Cerebellar cortex (tissue), 1 donor: ENCODE data around the gene CYB5A.

ENCODE experiments used
- DNase-seq: peaks from one replicate; pipeline ENCODE4 v3.0.0-alpha.2; 2015; ENCODE audit warnings: low spot score

CYB5A gene

DNA sequence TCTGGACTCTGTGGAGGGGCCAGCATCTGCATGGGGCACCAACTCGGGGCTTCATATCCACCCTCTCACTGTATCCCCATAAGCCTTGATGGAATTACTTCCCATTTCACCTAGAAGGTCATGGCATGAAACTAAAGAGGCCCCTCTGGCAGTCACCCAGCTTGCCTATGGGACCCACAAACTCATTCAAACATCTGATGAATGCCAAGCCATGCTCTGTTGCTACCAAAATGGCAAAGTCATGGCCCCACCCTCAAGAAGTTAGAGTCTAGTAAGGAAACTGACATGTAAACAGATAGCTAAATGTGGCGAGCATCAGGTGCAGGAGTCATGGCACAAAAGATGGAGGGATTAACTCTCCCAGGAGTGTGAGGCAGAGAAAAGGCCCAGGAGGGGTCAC is 14.5 kb downstream of the CYB5A start:
- no peak for DNase-seq

DNA sequence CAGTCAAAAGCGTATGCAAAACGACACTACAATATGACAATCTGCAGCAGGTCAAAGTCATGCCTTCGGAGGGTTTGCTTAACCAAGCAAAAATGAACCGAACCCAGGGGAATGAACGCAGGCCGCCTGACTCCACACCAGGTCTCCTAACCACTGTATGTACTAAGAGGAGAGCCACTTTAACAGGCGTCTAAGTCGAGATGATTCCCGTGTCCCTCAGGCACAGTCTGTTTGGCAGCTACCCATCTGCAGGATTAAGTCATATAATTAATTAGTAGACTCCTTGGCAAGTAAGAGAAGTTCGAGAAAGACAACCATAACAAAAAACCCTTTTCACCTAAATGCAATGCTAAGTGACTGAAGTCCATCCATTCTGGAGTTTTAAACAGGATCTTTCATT is 15.2 kb downstream of the CYB5A start:
- DNase-seq, result peak; percentile 52

DNA sequence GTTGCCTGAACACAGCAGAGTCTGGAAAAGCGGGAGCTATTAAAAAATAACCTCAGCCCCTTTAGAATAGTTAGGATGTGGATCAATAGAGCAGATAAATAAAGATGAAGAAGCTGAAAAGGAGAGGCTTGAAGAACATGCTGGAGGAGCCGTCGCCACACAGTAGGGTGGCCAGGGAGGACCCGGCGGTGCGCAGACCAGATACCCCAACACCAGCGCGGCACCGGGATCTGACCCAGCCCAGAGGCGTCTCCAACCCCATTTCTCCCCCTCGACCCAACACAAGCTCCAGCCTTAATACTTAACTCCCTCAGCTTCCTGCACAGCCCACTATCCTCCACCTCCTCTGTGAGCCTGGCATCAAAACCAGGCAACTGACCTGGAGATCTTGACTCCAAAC is 16.0 kb downstream of the CYB5A start:
- no peak for DNase-seq

DNA sequence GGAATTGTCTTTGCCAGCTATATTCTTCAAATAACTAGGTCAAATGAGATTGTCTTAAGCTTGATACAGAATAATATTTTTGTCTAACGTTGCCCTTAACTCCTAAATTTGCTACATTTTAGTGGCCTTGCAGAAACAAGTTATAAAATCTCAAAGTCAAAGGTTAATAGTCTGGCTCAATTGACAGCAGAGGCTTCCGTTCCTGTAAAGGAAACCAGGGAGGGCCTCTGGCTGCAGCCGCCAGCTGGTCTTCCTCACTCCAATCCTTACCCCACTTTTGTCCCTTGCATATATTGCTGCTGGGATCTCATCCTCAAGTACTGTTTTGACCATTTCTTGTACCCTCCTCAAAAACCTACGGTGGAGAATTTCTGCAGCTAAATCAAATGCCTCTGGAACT is 17.1 kb downstream of the CYB5A start:
- DNase-seq, result no peak

GRCh38 chr18:74273394-74273793 is 18.4 kb downstream of the CYB5A start:
- DNase-seq, result peak; percentile 55

- DNase-seq, result no peak
These were observed 20.1 kb downstream of the CYB5A start for GRCh38 chr18:74271635-74272034.

GRCh38 chr18:74268933-74269620 is 22.7 kb downstream of the CYB5A start:
- DNase-seq, result peak; percentile 29

DNA sequence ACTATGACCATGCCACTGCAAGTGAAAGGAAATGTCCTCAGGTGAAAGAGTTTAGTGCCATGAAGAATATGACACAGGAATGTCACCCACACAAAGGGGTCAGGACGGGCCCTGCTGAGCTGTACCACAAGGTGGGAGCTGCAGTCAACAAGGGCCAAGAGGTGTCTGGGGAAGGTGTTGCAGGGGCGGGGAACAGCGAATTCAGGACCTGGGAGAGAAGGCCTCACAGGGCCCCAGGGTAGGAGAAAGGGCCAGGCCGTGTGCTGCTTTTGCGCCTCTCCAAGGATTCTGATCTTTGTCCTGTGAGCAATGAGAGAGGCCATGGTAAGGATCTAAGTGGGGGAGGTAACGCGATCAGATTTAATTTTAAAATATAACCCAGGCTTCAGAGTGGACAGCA is 23.6 kb downstream of the CYB5A start:
- DNase-seq, result no peak

GRCh38 chr18:74266161-74266560 is 25.6 kb downstream of the CYB5A start:
- no peak for DNase-seq

DNA sequence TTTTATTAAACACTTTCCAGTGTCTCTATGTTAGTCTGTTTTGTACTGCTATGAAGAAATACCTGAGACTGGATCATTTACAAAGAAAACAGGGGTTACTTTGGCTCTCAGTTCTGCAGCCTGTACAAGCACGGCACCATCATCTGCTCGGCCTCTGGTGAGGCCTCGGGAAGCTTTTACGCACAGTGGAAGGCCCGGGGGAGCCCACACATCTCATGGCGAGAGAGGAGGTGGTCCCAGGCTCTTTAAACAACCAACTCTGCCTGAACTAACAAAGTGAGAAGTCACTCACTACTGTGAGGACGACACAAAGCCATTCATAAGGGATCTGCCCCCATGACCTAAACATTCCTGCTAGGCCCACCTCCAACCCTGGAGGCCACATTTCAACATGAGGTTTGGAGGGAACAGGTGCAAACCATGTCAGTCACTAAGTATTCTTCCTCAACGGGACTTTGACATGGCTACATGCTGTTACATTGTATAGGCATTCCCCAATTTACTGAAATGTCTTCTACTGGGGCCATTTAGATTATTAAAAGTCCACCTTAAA is 26.1 kb downstream of the CYB5A start:
- DNase-seq, result no peak

GRCh38 chr18:74264303-74265020 is 27.3 kb downstream of the CYB5A start:
- DNase-seq, result no peak

GRCh38 chr18:74261053-74261713 is 30.6 kb downstream of the CYB5A start:
- DNase-seq, result no peak

DNA sequence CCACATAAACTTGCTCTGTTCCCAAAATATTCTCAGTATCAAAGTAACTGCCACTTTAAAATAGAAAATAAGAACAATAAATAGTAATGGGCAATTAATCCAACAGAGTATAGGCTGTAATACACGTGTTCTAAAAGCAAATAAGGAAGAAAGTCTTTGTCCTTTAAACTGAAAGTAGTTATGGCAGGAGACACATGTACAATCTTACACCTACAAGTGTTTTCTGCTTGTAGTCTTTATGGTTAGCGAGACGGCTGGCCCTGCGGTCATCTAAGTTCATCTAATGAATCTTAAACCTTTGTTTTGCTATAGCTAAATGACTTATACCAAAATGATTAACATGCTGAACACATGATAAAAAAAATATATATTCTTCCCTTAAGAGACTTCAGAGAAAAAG is 32.4 kb downstream of the CYB5A start:
- DNase-seq, result no peak

- no peak for DNase-seq
These were observed 34.7 kb downstream of the CYB5A start for GRCh38 chr18:74257083-74257482.

GRCh38 chr18:74256190-74256589 is 35.6 kb downstream of the CYB5A start:
- peak; percentile 47 for DNase-seq

DNA sequence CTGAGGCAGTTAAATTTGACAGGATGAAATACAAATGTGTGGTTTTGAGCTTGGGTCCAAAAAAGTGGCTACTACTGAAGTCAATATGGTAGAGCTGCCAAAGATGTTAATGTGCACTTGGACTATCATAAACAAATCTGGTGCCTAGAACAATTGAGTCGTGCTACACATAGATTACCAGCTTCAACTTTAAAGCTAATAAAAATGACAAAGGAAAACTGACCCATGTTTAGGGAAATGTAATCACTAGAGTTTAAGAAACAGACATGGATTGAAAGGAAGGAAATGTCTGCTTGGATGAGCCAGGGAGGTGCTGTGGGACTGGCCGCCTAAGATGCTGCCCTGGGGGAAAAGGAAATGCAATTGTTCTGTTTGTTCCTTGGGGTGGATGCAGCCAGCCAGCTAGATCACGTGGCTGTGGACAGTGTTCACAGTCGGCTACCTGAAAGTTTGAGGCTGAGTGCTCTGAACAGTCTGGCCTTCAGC is 36.6 kb downstream of the CYB5A start:
- DNase-seq, result peak; percentile 35

DNA sequence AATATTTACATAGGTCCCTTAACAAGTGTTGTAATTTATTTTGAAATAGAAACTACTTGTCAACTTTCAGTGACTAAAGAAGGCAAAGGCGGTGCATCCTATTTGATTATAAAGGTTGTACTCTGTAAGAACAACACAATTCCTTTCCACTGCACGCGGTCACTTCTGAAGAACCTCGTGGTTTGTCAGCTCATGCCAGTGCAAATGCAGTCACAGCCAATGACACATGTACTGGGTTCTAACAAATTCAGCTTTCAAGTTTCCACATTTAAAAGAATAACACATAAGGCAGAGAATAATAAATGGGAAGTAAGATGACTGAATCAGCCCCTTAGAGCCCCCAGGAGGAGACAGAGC is 39.7 kb downstream of the CYB5A start:
- DNase-seq, result no peak

DNA sequence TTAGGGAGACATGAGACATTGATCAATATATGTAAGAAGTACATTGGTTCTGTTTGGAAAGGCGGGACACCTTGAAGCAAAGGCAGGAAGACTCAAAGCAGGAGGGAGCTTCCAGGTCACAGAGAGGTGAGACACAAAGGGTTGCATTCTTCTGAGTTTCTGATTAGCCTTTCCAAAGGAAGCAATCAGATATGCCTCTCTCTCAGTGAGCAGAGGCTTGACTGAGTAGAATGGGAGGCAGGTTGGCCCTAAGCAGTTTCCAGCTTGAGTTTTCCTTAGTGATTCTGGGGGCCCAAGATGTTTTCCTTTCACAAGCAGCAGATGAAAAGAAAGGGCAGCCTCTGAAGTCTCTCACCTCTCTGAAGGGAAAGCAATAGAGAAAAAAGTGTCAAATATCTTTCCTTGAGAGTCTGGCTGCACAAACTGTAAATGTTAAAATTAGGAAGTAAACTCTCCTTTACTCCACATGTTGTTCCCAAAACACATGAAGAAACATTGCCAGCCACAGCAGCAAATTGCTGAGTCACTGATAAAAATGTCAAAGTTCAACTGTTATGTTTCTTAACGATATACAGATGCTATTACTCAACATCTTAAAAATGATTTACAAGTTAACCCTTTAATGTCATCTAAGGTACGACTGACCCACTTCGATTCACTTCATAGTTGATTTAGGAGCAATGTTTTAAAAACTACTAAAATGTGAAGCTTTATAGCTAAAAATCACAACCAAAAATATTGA is 40.3 kb downstream of the CYB5A start:
- no peak for DNase-seq

- DNase-seq, result no peak
These were observed 41.6 kb downstream of the CYB5A start for GRCh38 chr18:74250131-74250530.

GRCh38 chr18:74249181-74249968 is 42.4 kb downstream of the CYB5A start:
- no peak for DNase-seq

DNA sequence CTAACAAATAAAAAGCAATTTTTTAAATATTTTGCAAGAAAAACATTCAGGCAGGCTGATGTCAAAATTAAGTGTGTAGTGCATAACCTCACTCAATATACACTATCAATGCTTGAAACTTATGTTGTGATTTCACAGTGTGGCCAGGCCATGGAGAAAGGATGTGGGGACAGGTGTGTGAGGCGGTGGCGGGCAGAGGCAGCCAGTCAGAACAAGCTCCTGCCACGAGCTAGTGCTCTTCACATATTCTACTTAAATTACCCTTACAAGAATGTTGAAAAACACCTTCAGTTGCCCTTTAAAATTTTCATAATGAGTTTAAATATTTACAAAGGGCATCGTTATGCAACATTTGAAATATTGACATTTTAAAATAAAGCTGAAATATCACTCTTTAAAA is 43.2 kb downstream of the CYB5A start:
- DNase-seq, result no peak
